ENCODE measurements around the gene STX1A.

DNA sequence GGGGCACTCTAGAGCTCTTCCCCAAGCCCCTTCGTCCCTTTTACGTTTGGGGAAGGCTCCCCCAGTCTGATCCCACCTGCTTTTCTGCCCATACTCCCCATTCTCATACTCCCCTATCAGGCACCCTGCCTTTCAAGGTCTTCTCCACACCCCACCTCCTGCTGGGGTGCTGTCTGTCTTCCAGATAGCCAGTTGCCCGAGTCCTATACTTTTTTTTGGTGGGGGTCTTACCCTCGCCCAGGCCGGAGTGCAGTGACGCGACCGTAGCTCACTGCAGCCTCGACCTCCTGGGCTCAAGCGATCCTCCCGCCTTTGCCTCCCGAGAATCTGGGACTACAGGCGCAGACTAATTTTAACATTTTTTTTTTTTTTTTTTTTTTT is 19.9 kb upstream of the STX1A start:
- TF ChIP-seq, protein P1, sequence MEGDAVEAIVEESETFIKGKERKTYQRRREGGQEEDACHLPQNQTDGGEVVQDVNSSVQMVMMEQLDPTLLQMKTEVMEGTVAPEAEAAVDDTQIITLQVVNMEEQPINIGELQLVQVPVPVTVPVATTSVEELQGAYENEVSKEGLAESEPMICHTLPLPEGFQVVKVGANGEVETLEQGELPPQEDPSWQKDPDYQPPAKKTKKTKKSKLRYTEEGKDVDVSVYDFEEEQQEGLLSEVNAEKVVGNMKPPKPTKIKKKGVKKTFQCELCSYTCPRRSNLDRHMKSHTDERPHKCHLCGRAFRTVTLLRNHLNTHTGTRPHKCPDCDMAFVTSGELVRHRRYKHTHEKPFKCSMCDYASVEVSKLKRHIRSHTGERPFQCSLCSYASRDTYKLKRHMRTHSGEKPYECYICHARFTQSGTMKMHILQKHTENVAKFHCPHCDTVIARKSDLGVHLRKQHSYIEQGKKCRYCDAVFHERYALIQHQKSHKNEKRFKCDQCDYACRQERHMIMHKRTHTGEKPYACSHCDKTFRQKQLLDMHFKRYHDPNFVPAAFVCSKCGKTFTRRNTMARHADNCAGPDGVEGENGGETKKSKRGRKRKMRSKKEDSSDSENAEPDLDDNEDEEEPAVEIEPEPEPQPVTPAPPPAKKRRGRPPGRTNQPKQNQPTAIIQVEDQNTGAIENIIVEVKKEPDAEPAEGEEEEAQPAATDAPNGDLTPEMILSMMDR (IDR thresholded peaks at IDR 0.05) = no peak; the same call in 1 of the 2 replicates
- no peak for TF ChIP-seq ZFX (IDR thresholded peaks at IDR 0.05; ENCODE audit: borderline replicate concordance)
